HG03521 (cell line): ENCODE data around the gene GRM4.
"Not testable (repeated sequence)": the region's sequence is repeated elsewhere in the genome, so short reads cannot be mapped to it uniquely, and the experiment has no call there.

Experiments
- ATAC-seq: cut with Tn5 transposase; IDR thresholded peaks from one replicate; pipeline ENCODE4 v1.9.1; 2021; ENCODE audit warnings: mild to moderate bottlenecking, moderate library complexity; ENCODE audit not compliant: unreplicated experiment

GRM4 gene

DNA sequence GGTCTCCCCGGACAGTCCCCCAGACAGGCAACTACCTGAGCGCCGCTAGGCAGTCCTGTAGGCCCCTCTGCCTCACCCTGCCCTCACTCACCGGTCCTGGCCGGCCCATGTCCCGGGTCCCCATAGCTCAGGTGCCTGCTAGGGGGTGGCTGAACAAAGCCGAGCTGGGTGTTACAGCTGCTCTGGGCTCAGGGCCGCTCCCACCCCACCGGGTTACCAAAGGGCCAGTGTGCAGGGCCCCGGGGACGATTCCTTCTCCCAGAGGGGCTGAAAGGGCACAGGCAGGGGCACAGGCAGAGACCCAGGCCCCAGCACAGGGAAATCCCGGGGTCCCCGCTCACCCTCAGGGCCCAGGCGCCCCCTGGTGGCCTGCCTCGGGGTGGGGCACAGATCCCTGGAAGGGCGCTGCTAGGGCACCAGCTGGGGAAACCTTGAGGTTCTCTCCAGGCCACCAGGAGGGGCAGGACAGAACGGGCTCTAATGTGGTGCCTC is 118.4 kb downstream of the GRM4 start:
- ATAC-seq = no peak

- ATAC-seq = no peak
These were observed 120.0 kb downstream of the GRM4 start for GRCh38 chr6:34025861-34026260.

DNA sequence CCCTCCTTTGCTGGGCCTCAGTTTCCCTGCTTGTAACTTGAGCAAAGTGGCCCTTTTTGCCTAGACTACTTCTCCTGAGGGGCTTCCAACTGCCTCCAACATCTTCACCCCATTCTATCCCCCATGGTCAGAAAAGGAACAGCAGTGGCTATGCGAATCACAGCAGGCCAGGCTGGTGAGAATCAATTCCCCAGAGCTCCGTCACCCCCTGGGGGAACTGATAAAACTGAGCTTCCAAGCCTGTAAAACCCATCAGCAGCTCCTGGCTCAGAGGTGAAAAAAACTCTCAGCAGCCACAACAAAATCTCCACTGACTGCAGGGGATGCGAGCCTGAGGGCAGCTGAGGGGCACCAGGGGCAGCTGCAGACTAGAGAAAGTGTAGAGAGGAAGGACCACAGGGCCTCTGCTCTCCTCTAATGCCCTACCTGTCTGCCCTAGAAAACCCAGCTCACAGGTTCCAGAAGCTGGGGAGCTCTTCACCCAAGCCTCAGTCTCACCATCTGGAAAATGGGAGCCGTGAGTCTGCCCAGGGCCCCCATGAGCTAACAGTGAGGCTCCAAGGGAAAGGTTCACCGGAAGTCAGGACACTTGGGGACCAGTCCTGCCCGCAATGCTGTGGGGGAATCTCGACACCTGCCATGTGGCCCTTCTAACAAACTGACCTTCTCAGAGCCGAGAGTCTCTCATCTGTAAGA is 120.6 kb downstream of the GRM4 start:
- ATAC-seq = no peak

DNA sequence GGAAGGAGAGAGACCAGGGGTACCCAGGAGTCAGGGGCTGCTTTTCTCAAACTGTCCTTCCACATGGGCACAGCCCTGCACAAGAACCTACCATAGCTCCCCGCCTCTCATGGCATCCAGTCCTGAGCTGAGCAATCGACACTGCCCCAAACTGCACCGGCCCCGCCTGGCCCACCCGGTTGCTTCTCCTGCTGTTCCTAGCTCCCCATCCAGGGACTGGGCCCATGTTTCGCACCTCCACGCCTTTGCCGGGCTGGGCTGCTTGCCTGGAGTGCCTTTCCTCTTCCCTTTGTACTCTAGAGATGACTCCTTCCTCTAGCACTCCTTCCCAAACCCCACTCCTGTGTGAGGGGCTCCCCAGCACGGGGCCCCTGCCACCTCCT is 123.0 kb downstream of the GRM4 start:
- ATAC-seq = no peak

DNA sequence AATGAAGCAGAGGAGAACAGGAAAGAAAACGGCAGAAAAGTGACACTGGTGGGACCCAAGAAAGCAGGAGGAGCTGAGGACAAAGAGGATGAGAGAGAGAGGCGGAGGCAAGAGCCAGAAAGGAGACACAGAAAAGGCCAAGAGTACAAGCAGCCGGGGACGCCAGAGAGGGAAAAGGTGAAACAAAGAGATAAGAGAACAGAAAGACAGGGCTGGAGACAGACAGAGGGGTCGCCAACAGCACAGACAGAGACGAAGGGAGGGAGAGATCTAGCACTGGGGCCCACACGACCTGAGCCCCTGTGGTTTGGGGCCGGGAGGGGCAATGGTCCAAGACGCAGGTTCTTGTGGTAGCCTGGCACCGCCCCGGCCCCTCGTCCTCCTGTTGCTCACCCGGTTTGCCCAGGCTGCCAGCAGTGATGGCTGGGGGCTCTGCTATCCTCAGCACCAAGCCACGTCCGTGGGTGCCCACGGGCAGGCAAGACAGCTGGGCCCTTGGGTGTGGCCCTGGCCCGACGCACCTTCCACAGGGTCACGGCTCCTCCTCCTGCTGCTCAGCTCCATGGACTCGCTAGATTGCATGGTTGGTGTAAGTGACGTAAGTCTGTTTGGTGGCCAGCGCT is 123.5 kb downstream of the GRM4 start:
- ATAC-seq = no peak

GRCh38 chr6:34021554-34022190 is 124.2 kb downstream of the GRM4 start:
- ATAC-seq = no peak

DNA sequence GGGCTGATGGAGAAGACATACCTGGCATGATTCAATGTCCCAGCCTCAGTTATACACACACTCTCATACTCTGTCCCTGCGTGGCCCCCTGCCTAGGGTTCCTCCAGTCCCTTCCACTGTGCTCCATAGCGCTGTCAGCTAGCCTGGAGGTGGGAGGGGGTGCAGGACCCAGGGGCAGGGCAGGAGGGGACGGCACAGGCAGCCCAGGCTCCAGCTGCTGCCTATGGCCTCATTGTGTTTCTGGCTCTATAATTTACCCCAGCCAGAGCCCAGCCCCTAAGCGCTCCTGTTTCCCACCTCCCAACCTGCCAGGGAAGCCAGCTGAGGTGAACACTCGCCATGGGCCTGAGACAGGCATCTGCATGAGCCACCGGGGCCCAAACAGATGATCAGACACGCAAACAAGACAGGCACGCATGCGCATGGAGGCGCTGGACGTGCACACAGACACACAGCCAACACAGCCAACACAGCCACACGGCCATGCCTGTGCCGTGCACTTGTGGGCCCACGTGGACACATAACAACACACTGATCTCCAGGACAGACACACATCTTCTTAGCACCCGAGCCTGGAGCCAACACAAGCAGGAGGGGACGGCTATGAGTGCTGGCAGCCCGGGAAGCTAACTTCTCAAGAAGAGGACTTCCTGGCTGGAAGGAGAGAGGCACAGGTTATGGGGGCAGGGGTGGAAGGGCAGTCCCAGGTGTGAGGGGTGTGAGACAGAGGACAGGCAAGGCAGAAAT is 124.9 kb downstream of the GRM4 start:
- ATAC-seq = no peak

DNA sequence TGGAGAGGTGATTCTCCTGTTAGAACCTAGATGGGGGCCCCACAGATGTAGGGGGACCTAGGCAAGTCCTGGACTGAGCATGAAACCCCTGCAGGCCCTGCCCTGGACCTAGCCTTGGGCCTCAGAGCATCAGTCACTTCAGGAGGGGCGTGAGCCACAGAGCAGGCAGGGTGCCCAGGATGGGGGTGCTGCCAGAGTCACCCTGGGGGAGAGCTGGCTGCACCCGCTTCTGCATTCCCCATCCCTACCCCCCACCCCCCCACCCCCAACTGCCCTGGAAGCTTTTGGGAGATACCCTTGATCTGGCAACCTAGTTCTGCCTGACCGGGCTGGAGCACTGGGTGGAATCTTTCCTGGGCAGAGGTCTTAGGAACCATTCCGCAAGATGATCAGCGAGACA is 125.6 kb downstream of the GRM4 start:
- ATAC-seq = no peak

GRCh38 chr6:34018961-34019606 is 126.8 kb downstream of the GRM4 start:
- no peak for ATAC-seq

- no peak for ATAC-seq
These were observed 127.9 kb downstream of the GRM4 start for GRCh38 chr6:34018026-34018425.

GRCh38 chr6:34017106-34017805 is 128.6 kb downstream of the GRM4 start:
- ATAC-seq = no peak

- not testable (repeated sequence) for ATAC-seq
These were observed 129.3 kb downstream of the GRM4 start for GRCh38 chr6:34016573-34016972.

DNA sequence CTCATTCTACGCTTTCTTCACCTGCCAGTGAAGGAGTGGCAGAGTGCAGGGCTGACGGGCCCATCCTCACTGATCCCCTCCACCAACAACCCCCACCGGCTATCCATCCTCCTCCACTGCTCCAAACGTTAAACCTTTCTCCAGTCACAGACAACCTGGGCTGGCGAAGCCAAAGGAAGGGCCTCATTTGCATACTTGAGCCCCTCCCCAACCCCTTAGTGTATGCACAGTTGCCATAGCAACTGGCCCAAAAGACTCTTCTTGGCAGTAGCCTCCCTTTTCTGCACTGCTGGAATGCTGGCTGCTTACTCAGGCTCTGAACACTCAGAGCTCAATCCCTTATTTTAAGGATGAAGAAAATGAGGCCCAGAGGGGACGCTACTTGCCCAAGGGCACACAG is 130.3 kb downstream of the GRM4 start:
- no peak for ATAC-seq

DNA sequence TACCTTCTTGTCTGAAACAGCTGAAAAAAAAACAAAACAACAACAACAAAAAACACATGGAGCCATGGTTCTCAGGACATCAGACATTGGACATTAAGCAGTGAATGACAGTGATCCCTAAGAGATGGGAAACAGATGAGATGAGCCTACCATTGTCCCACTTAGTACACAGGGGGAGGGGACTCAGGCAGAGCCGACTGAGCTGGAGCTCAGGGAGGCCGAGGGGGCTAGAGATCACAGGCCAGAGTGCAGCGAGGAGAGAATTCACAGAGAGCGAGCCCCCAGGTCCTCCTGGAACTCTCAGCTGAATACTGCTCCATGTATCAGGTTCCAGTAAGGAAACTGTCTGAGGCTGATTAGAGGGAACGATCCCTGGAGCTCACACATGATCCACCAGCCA is 134.6 kb downstream of the GRM4 start:
- ATAC-seq = no peak

DNA sequence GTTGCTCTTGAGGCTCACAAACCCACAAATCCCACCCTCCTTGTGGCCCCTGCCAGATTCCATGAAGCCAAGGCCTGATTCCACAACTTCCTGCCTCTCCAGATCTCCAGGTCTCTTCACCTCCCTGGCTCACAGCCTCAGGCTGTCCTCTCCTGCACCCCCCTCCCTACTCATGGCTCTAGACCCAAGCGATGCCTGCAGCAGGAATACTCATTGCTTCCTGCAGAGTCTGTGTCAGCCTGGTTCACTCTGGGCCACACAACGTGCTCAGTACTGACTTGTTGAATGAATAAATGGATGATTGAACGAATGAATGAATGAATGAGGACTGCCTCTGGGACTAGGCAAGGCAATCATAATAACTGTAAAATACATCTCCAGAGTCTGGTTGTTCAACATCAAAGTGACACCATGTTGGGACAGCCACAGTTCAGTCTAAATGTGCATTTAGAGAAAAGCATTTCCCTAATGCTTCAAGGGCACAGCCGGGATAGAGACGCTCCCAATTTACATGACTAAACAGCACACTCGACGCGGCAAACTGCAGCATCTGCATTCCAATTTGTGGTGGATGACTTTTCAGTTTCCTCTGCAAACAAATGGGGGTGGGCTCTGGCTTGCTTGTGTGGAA is 139.9 kb downstream of the GRM4 start:
- ATAC-seq = no peak

DNA sequence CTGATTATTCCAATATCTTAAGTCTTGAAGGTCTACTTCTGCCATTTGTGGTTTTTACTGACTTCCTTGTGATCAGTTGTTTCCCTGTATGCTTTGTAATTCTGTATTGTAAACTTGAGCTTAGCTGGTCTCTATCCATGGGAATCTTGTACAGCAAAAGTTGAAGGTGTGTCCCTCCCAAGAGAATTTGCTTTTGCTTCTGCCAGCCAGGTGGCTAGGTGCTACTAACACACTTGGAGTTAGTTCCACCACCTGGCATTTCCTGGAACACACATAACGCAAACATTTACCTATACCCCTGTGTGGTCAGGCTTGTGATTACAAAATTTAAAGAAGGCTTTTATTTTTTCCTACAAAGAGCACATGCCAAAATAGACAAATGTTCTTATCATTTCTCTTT is 141.2 kb downstream of the GRM4 start:
- ATAC-seq = no peak

GRCh38 chr6:34003962-34004361 is 141.9 kb downstream of the GRM4 start:
- ATAC-seq = no peak

- no peak for ATAC-seq
These were observed 143.9 kb downstream of the GRM4 start for GRCh38 chr6:34001706-34002621.

- no peak for ATAC-seq
These were observed 145.6 kb downstream of the GRM4 start for GRCh38 chr6:34000281-34000680.
